ENCODE results near the gene CCBE1.

CCBE1 gene

GRCh38 chr18:59562751-59563150 lies 134.5 kb downstream of the CCBE1 start:
- ChIA-PET CTCF (no interaction called here), POLR2A (no interaction called here)
- TF ChIP-seq CTCF (IDR thresholded peaks at IDR 0.05; ENCODE audit: insufficient read depth, low read length, missing control alignments): no peak
- H3K4me3 ChIP-seq (ENCODE audit: low read depth, low read length): no peak overlapping the region
- DNase-seq (ENCODE audit: low read depth, low spot score): no peak

- ChIA-PET CTCF (no interaction called here), POLR2A (no interaction called here)
- no peak overlapping the region for H3K4me3 ChIP-seq (ENCODE audit: low read depth, low read length)
- TF ChIP-seq CTCF (IDR thresholded peaks at IDR 0.05; ENCODE audit: insufficient read depth, low read length, missing control alignments): no peak
- no peak for DNase-seq (ENCODE audit: low read depth, low spot score)
Observed at GRCh38 chr18:59561612-59562011, 135.6 kb downstream of the CCBE1 start.

- no peak for TF ChIP-seq CTCF (IDR thresholded peaks at IDR 0.05; ENCODE audit: insufficient read depth, low read length, missing control alignments)
- no peak overlapping the region for H3K4me3 ChIP-seq (ENCODE audit: low read depth, low read length)
- DNase-seq (ENCODE audit: low read depth, low spot score): no peak
- CTCF ChIA-PET: no interaction called here
- POLR2A ChIA-PET: no interaction called here
Observed at GRCh38 chr18:59560556-59560955, 136.7 kb downstream of the CCBE1 start.

- TF ChIP-seq CTCF (IDR thresholded peaks at IDR 0.05; ENCODE audit: insufficient read depth, low read length, missing control alignments): no peak
- DNase-seq (ENCODE audit: low read depth, low spot score): no peak
- CTCF ChIA-PET: no interaction called here
- POLR2A ChIA-PET: no interaction called here
- H3K4me3 ChIP-seq (ENCODE audit: low read depth, low read length): no peak overlapping the region
Observed at GRCh38 chr18:59559528-59559927, 137.7 kb downstream of the CCBE1 start.

- TF ChIP-seq CTCF (IDR thresholded peaks at IDR 0.05; ENCODE audit: insufficient read depth, low read length, missing control alignments): no peak
- CTCF ChIA-PET: interaction anchor here (1.1 to 1.7 kb wide), 5 partner anchors 9 to 268 kb away, joined by 3 to 7 read pairs (median 4); partner anchors contain the start of gene CCBE1
- POLR2A ChIA-PET: no interaction called here
Observed at GRCh38 chr18:59555995-59556659, 141.1 kb downstream of the CCBE1 start.

GRCh38 chr18:59554796-59555335 lies 142.4 kb downstream of the CCBE1 start:
- no peak overlapping the region for H3K4me3 ChIP-seq (ENCODE audit: low read depth, low read length)
- POLR2A ChIA-PET: no interaction called here
- CTCF ChIA-PET: no interaction called here
- no peak for DNase-seq (ENCODE audit: low read depth, low spot score)
- no peak for TF ChIP-seq CTCF (IDR thresholded peaks at IDR 0.05; ENCODE audit: insufficient read depth, low read length, missing control alignments)

More at GRCh38 chr18:59555995-59556659, 141.1 kb downstream of the CCBE1 start:
- no peak overlapping the region for H3K4me3 ChIP-seq (ENCODE audit: low read depth, low read length)
- DNase-seq (ENCODE audit: low read depth, low spot score): no peak

Data from AG04449 (cell line).